Mammary epithelial cell (primary cell): ENCODE data around the gene AK8.

Experiments
- CTCF ChIP-seq, 2 donors: IDR thresholded peaks in 1 of 2; conservative IDR thresholded peaks in 1 of 2; 2 replicates each; pipeline ENCODE4 v1.5.1; 2011 to 2012; ENCODE audit warnings: inconsistent platforms in 2 of 2, low read length in 2 of 2, mild to moderate bottlenecking in 2 of 2, control low read depth in 1 of 2, low read depth in 1 of 2; ENCODE audit not compliant: insufficient read depth in 1 of 2; ENCODE audit errors: extremely low read depth in 1 of 2
- EZH2 ChIP-seq: IDR thresholded peaks from 2 replicates; pipeline ENCODE4 v1.6.1; 2012; ENCODE audit warnings: low read length, inconsistent platforms, borderline replicate concordance

DNA sequence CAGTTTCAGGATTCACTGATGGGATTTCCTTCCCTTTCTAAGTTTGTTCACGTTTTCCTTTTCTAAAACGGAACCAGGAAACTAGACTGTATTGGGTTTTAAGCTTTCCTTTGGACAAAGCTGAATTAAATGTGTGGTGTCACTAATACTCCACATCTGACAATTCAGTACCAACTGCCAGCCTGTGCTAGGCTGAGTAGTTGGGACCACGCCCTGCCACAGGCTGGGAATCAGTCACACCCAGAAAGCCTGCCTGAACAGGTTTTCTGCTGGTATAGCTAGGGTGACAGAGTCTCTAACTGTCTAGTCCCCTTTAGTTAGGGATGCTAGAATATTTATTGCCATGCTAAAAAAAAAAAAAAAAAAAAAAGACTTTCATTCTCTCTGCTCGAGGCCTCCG, 16.3 kb upstream of the AK8 start:
- TF ChIP-seq CTCF (conservative IDR thresholded peaks at IDR 0.05 in 1 of 2, IDR thresholded peaks at IDR 0.05 in 1 of 2; ENCODE audit: extremely low read depth in 1 of 2, insufficient read depth in 1 of 2, low read depth in 1 of 2, low read length in 2 of 2) (no peak), EZH2 (no peak)
